PFSK-1 (cell line): ENCODE measurements around the gene GOSR1.

Source experiments
- POLR2AphosphoS5 ChIP-seq: IDR thresholded peaks from 2 replicates; pipeline ENCODE4 v1.6.1; 2012; ENCODE audit warnings: low read depth, mild to moderate bottlenecking, control low read depth, low read length, moderate library complexity
- SIN3A ChIP-seq: IDR thresholded peaks from 2 replicates; pipeline ENCODE4 v1.6.1; 2012; ENCODE audit warnings: mild to moderate bottlenecking, low read length, moderate library complexity, borderline replicate concordance; ENCODE audit not compliant: insufficient read depth
- TF ChIP-seq, protein P1 (sequence below), 2 experiments: IDR thresholded peaks; 2 replicates each; pipeline versions ENCODE4 v1.6.1 to v1.8.0; 2011 to 2012; ENCODE audit warnings: low read depth in 2 of 2, low read length in 2 of 2, control low read depth in 1 of 2, inconsistent platforms in 1 of 2, mild to moderate bottlenecking in 1 of 2, moderate library complexity in 1 of 2; ENCODE audit not compliant: insufficient read depth in 1 of 2

DNA sequence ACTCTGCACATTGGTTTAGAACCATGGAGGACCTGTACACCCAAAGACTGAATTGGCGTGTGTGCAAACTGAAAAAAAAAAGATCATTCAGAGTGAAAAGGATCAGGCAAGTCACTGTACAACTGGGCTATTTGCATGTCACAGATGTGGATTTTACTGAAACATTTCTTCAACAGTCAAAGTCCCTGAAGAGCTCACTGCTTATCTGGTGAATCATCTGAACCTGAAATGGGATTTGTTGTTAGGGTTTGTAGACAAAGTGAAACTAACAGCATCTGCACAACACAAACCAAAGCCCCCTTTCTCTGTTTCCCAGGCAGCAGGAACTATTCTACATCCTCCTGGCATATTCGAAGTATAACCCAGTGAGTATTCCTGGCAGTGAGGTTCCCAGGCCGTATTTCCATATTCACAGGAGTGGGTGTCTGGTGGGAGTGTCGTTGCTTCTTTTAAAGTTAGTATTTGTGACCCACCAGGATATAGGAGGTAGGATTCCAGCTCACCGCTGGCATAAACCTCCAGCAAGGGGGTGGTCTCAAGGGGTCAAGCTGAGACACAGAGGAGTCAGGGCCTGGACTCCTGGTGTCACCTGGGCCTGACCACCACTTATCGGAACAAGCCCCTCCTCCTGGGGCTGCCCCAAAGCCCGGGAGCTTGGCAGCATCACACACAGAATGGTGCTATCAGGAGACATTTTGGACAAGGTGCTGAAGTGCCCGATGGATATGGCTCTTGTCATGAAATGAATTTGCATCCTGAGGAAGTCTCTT, 80.9 kb downstream of the GOSR1 start:
- TF ChIP-seq, protein P1, sequence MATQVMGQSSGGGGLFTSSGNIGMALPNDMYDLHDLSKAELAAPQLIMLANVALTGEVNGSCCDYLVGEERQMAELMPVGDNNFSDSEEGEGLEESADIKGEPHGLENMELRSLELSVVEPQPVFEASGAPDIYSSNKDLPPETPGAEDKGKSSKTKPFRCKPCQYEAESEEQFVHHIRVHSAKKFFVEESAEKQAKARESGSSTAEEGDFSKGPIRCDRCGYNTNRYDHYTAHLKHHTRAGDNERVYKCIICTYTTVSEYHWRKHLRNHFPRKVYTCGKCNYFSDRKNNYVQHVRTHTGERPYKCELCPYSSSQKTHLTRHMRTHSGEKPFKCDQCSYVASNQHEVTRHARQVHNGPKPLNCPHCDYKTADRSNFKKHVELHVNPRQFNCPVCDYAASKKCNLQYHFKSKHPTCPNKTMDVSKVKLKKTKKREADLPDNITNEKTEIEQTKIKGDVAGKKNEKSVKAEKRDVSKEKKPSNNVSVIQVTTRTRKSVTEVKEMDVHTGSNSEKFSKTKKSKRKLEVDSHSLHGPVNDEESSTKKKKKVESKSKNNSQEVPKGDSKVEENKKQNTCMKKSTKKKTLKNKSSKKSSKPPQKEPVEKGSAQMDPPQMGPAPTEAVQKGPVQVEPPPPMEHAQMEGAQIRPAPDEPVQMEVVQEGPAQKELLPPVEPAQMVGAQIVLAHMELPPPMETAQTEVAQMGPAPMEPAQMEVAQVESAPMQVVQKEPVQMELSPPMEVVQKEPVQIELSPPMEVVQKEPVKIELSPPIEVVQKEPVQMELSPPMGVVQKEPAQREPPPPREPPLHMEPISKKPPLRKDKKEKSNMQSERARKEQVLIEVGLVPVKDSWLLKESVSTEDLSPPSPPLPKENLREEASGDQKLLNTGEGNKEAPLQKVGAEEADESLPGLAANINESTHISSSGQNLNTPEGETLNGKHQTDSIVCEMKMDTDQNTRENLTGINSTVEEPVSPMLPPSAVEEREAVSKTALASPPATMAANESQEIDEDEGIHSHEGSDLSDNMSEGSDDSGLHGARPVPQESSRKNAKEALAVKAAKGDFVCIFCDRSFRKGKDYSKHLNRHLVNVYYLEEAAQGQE (IDR thresholded peaks at IDR 0.05; ENCODE audit: insufficient read depth in 1 of 2, low read depth in 2 of 2, low read length in 2 of 2): no peak
- no peak for TF ChIP-seq POLR2AphosphoS5
- TF ChIP-seq SIN3A: no peak
